ENCODE data around the gene HRAS.
"Not testable (repeated sequence)": the region's sequence is repeated elsewhere in the genome, so short reads cannot be mapped to it uniquely, and the experiment has no call there.

The HRAS gene

GRCh38 chr11:528815-529727 lies 6.3 kb downstream of the HRAS start:
- H3K4me3 ChIP-seq (ENCODE audit: control insufficient read depth, low read depth, low read length) = no peak overlapping the region
- no peak for DNase-seq (ENCODE audit: low read depth)
- no peak for TF ChIP-seq CTCF (IDR thresholded peaks at IDR 0.05; ENCODE audit: control insufficient read depth, insufficient read depth, low read depth, low read length, missing control alignments)

GRCh38 chr11:528166-528814 lies 7.1 kb downstream of the HRAS start:
- no peak overlapping the region for H3K4me3 ChIP-seq (ENCODE audit: control insufficient read depth, low read depth, low read length)
- no peak for TF ChIP-seq CTCF (IDR thresholded peaks at IDR 0.05; ENCODE audit: control insufficient read depth, insufficient read depth, low read depth, low read length, missing control alignments)
- no peak for DNase-seq (ENCODE audit: low read depth)

GRCh38 chr11:526192-526591 lies 9.2 kb downstream of the HRAS start:
- no peak for TF ChIP-seq CTCF (IDR thresholded peaks at IDR 0.05; ENCODE audit: control insufficient read depth, insufficient read depth, low read depth, low read length, missing control alignments)
- no peak overlapping the region for H3K4me3 ChIP-seq (ENCODE audit: control insufficient read depth, low read depth, low read length)
- DNase-seq (ENCODE audit: low read depth) = no peak

GRCh38 chr11:521177-521688 lies 14.1 kb downstream of the HRAS start:
- DNase-seq (ENCODE audit: low read depth) = no peak
- no peak overlapping the region for H3K4me3 ChIP-seq (ENCODE audit: control insufficient read depth, low read depth, low read length)
- no peak for TF ChIP-seq CTCF (IDR thresholded peaks at IDR 0.05; ENCODE audit: control insufficient read depth, insufficient read depth, low read depth, low read length, missing control alignments)

- no peak overlapping the region for H3K4me3 ChIP-seq (ENCODE audit: control insufficient read depth, low read depth, low read length)
- DNase-seq (ENCODE audit: low read depth) = no peak
- no peak for TF ChIP-seq CTCF (IDR thresholded peaks at IDR 0.05; ENCODE audit: control insufficient read depth, insufficient read depth, low read depth, low read length, missing control alignments)
Observed at GRCh38 chr11:520428-521176, 14.8 kb downstream of the HRAS start.

- H3K4me3 ChIP-seq (ENCODE audit: control insufficient read depth, low read depth, low read length) = peak overlapping the region; percentile 14; the same call in 1 of the 2 replicates
- peak; percentile 94 for DNase-seq (ENCODE audit: low read depth)
- peak; percentile 58 for TF ChIP-seq CTCF (IDR thresholded peaks at IDR 0.05; ENCODE audit: control insufficient read depth, insufficient read depth, low read depth, low read length, missing control alignments)
Observed at GRCh38 chr11:518463-519202, 16.7 kb downstream of the HRAS start.

- not testable (repeated sequence) for H3K4me3 ChIP-seq (ENCODE audit: control insufficient read depth, low read depth, low read length); DNase-seq (ENCODE audit: low read depth)
Observed at GRCh38 chr11:516918-517685, 18.3 kb downstream of the HRAS start.

All from AG09309 (cell line).